H9 (cell line): ENCODE measurements around the gene PARP3. TPM values are rescaled to one million over a fixed set of nuclear protein-coding genes. Genes with fewer than 3 reads are reported as not detected.

ENCODE experiments used
- DNase-seq: peaks from one replicate; pipeline ENCODE4 v3.0.0-alpha.2; 2017
- H2AFZ ChIP-seq: one replicate; pipeline ENCODE4 v1.6.1; 2013; ENCODE audit warnings: mild to moderate bottlenecking, low read length, control low read depth, moderate library complexity
- H2AK5ac ChIP-seq: 2 replicates; pipeline ENCODE4 v1.6.1; 2013; ENCODE audit warnings: low read length, control low read depth, mixed read lengths; ENCODE audit not compliant: insufficient read length
- H2BK120ac ChIP-seq: one replicate; pipeline ENCODE4 v1.6.1; 2013; ENCODE audit warnings: low read depth, mild to moderate bottlenecking, low read length, control low read depth, inconsistent platforms; ENCODE audit not compliant: poor library complexity, severe bottlenecking
- H2BK12ac ChIP-seq: 2 replicates; pipeline ENCODE4 v1.6.1; 2013; ENCODE audit warnings: low read length, control low read depth, mixed read lengths, low read depth; ENCODE audit not compliant: insufficient read length
- H2BK15ac ChIP-seq: 2 replicates; pipeline ENCODE4 v1.6.1; 2013; ENCODE audit warnings: low read depth, low read length, control low read depth
- H2BK20ac ChIP-seq: one replicate; pipeline ENCODE4 v1.6.1; 2013; ENCODE audit warnings: low read depth, mild to moderate bottlenecking, low read length, control low read depth, inconsistent platforms; ENCODE audit not compliant: poor library complexity, severe bottlenecking
- H2BK5ac ChIP-seq: 2 replicates; pipeline ENCODE4 v1.6.1; 2013; ENCODE audit warnings: low read length, control low read depth, mixed read lengths; ENCODE audit not compliant: insufficient read length
- H3K14ac ChIP-seq: 2 replicates; pipeline ENCODE4 v1.6.1; 2013; ENCODE audit warnings: low read length, control low read depth; ENCODE audit not compliant: insufficient read depth
- H3K18ac ChIP-seq: 2 replicates; pipeline ENCODE4 v1.6.1; 2013; ENCODE audit warnings: low read depth, mild to moderate bottlenecking, mixed read lengths, low read length, control low read depth; ENCODE audit not compliant: insufficient read length
- H3K23ac ChIP-seq: 2 replicates; pipeline ENCODE4 v1.6.1; 2013; ENCODE audit warnings: low read length, control low read depth, mixed read lengths, low read depth; ENCODE audit not compliant: insufficient read length
- H3K23me2 ChIP-seq: 2 replicates; pipeline ENCODE4 v1.6.1; 2013; ENCODE audit warnings: low read depth, mild to moderate bottlenecking, mixed read lengths, low read length, control low read depth; ENCODE audit not compliant: insufficient read length, poor library complexity, severe bottlenecking
- H3K27ac ChIP-seq: 2 replicates; pipeline ENCODE4 v1.5.1; 2013; ENCODE audit warnings: low read length, control low read depth, mixed read lengths, low read depth; ENCODE audit not compliant: insufficient read length
- H3K27me3 ChIP-seq: 2 replicates; pipeline ENCODE4 v1.6.1; 2013; ENCODE audit warnings: low read length, control low read depth, inconsistent platforms; ENCODE audit not compliant: insufficient read depth
- H3K4ac ChIP-seq: 2 replicates; pipeline ENCODE4 v1.6.1; 2013; ENCODE audit warnings: low read depth, mild to moderate bottlenecking, control low read depth, inconsistent platforms, low read length, moderate library complexity
- H3K4me1 ChIP-seq: 2 replicates; pipeline ENCODE4 v1.6.1; 2013; ENCODE audit warnings: low read length, control low read depth, inconsistent platforms; ENCODE audit not compliant: insufficient read depth
- H3K4me2 ChIP-seq: 2 replicates; pipeline ENCODE4 v1.6.1; 2013; ENCODE audit warnings: low read length, control low read depth, mixed read lengths; ENCODE audit not compliant: insufficient read length, insufficient read depth
- H3K56ac ChIP-seq: 2 replicates; pipeline ENCODE4 v1.6.1; 2013; ENCODE audit warnings: low read depth, mild to moderate bottlenecking, mixed read lengths, low read length, control low read depth; ENCODE audit not compliant: insufficient read length
- H3K79me1 ChIP-seq: 2 replicates; pipeline ENCODE4 v1.6.1; 2013; ENCODE audit warnings: low read depth, mild to moderate bottlenecking, moderate library complexity, low read length, control low read depth, inconsistent platforms; ENCODE audit not compliant: insufficient read depth, poor library complexity, severe bottlenecking
- H3K79me2 ChIP-seq: 2 replicates; pipeline ENCODE4 v1.6.1; 2013; ENCODE audit warnings: low read length, control low read depth, inconsistent platforms; ENCODE audit not compliant: insufficient read depth
- H3K9ac ChIP-seq: 2 replicates; pipeline ENCODE4 v1.6.1; 2013; ENCODE audit warnings: low read length, control low read depth, mixed read lengths; ENCODE audit not compliant: insufficient read length; ENCODE audit errors: extremely low read depth
- H3K9me3 ChIP-seq: one replicate; pipeline ENCODE4 v1.6.1; 2013; ENCODE audit warnings: low read depth, low read length, inconsistent platforms; ENCODE audit not compliant: control insufficient read depth
- H3T11ph ChIP-seq: one replicate; pipeline ENCODE4 v1.6.1; 2013; ENCODE audit warnings: mild to moderate bottlenecking, low read length, control low read depth, inconsistent platforms
- H4K20me1 ChIP-seq: one replicate; pipeline ENCODE4 v1.6.1; 2013; ENCODE audit not compliant: control insufficient read depth, insufficient read length, insufficient read depth
- H4K5ac ChIP-seq: 2 replicates; pipeline ENCODE4 v1.6.1; 2013; ENCODE audit warnings: low read depth, mild to moderate bottlenecking, mixed read lengths, low read length, control low read depth; ENCODE audit not compliant: insufficient read length
- H4K8ac ChIP-seq: replicated peaks from 2 replicates; pipeline ENCODE4 v1.6.1; 2013; ENCODE audit warnings: low read length, control low read depth, mixed read lengths, low read depth; ENCODE audit not compliant: insufficient read length
- H4K91ac ChIP-seq: 2 replicates; pipeline ENCODE4 v1.6.1; 2013; ENCODE audit warnings: low read depth, mild to moderate bottlenecking, moderate library complexity, mixed read lengths, low read length, control low read depth; ENCODE audit not compliant: insufficient read length
- H3K27ac Mint-ChIP-seq, 3 experiments: 2 replicates in 2 of 3; 3 replicates in 1 of 3; pipeline ENCODE4 v1.8.0; 2020 to 2021; ENCODE audit warnings: mixed read lengths in 3 of 3, mild to moderate bottlenecking in 1 of 3, moderate library complexity in 1 of 3
- H3K27me3 Mint-ChIP-seq: 2 replicates; pipeline ENCODE4 v1.8.0; 2021; ENCODE audit warnings: low read depth, mild to moderate bottlenecking, moderate library complexity, mixed read lengths
- H3K36me3 Mint-ChIP-seq, 3 experiments: 2 replicates in 2 of 3; 3 replicates in 1 of 3; pipeline ENCODE4 v1.8.0; 2020 to 2021; ENCODE audit warnings: low read depth in 3 of 3, mixed read lengths in 3 of 3; ENCODE audit not compliant: insufficient read depth in 1 of 3
- H3K4me1 Mint-ChIP-seq, 2 experiments: 2 replicates each; pipeline ENCODE4 v1.8.0; 2020; ENCODE audit warnings: mixed read lengths in 2 of 2
- H3K4me3 Mint-ChIP-seq, 2 experiments: 2 replicates in 1 of 2; 3 replicates in 1 of 2; pipeline ENCODE4 v1.8.0; 2020 to 2021; ENCODE audit warnings: mild to moderate bottlenecking in 2 of 2, mixed read lengths in 2 of 2, moderate library complexity in 1 of 2
- H3K9me3 Mint-ChIP-seq, 2 experiments: 2 replicates in 1 of 2; 3 replicates in 1 of 2; pipeline ENCODE4 v1.8.0; 2020; ENCODE audit warnings: mild to moderate bottlenecking in 2 of 2, mixed read lengths in 2 of 2, moderate library complexity in 1 of 2
- CTCF ChIP-seq: fragments of 200-600 bp; sonication (generic); conservative IDR thresholded peaks from 3 replicates; pipeline ENCODE4 v1.8.0; 2021; ENCODE audit warnings: antibody characterized with exemption, mild to moderate bottlenecking
- WGBS: extraction: QIAGEN DNeasy Blood & Tissue Kit; methylation state at CpG from one replicate; pipeline ENCODE4 v1.1.7; 2013; ENCODE audit warnings: missing lambda C conversion rate, low lambda C conversion rate, mixed read lengths; ENCODE audit not compliant: insufficient read length; ENCODE audit errors: extremely low coverage; 5-methylcytosine and 5-hydroxymethylcytosine counted together
- total RNA-seq: library from RNA; stranded (reverse); gene quantifications from 2 replicates; pipeline ENCODE4 v1.2.1, GENCODE V29; 2021

PARP3 gene
- total RNA-seq, 1 experiment from 2014 or later = 1.3 TPM

GRCh38 chr3:51968883-51969678 lies 26.9 kb downstream of the PARP3 start:
- no peak overlapping the region for H2AK5ac ChIP-seq
- no CpG with 5 or more reads among the region's 6 CpGs for WGBS
- no peak overlapping the region for H4K8ac ChIP-seq
- H3K23ac ChIP-seq = no peak overlapping the region
- no peak for TF ChIP-seq CTCF
- no peak overlapping the region for H2BK15ac ChIP-seq
- no peak overlapping the region for H4K5ac ChIP-seq
- no peak overlapping the region for H3T11ph ChIP-seq
- no peaks in the 10 kb centered on the region for H3K79me1 ChIP-seq
- no peak overlapping the region for H2BK20ac ChIP-seq
- no peak overlapping the region for H3K4ac ChIP-seq
- no peaks in the 10 kb centered on the region for H4K20me1 ChIP-seq
- peak overlapping the region; percentile 29 for H3K4me2 ChIP-seq
- no peak overlapping the region for H2AFZ ChIP-seq
- H3K27ac ChIP-seq = no peak overlapping the region
- H3K9me3 Mint-ChIP-seq = no peaks in the 10 kb centered on the region
- peaks cover 0 to 5% (median 2%) of the 10 kb centered on the region in 3 experiments; a peak in 4 of 7 replicates for H3K36me3 Mint-ChIP-seq
- H2BK12ac ChIP-seq = no peak overlapping the region
- H4K91ac ChIP-seq = no peak overlapping the region
- peaks cover 26% of the 10 kb centered on the region for H3K27me3 Mint-ChIP-seq
- H3K18ac ChIP-seq = no peak overlapping the region
- H3K9me3 ChIP-seq = no peaks in the 10 kb centered on the region
- DNase-seq = peak; percentile 67
- H3K14ac ChIP-seq = no peak overlapping the region
- H2BK120ac ChIP-seq = no peak overlapping the region
- H3K4me1 Mint-ChIP-seq = peaks cover 40 to 63% of the 10 kb centered on the region in 2 experiments
- H3K56ac ChIP-seq = no peak overlapping the region
- no peaks in the 10 kb centered on the region for H3K27me3 ChIP-seq
- H3K4me3 Mint-ChIP-seq = peak overlapping the region; percentile 80 to 89
- no peaks in the 10 kb centered on the region for H3K79me2 ChIP-seq
- peaks cover 11% of the 10 kb centered on the region; the same call in 1 of the 2 replicates for H3K4me1 ChIP-seq
- peak overlapping the region in 2 of 3 experiments; percentile 49 to 77; a peak in 4 of 7 replicates for H3K27ac Mint-ChIP-seq
- H3K23me2 ChIP-seq = peaks cover 11% of the 10 kb centered on the region
- no peak overlapping the region for H2BK5ac ChIP-seq
- H3K9ac ChIP-seq = no peak overlapping the region
